Measurements from ENCODE around the gene ATP6V0A4.

Gene ATP6V0A4

GRCh38 chr7:138662076-138662990, 135.7 kb downstream of the ATP6V0A4 start:
- no peak for DNase-seq (ENCODE audit: low read depth)

- no peak for DNase-seq (ENCODE audit: low read depth)
Measured at GRCh38 chr7:138661069-138661635, 136.8 kb downstream of the ATP6V0A4 start.

- no peak for DNase-seq (ENCODE audit: low read depth)
Measured at GRCh38 chr7:138658889-138659288, 139.1 kb downstream of the ATP6V0A4 start.

- no peak for DNase-seq (ENCODE audit: low read depth)
Measured at GRCh38 chr7:138657854-138658386, 140.1 kb downstream of the ATP6V0A4 start.

- no peak for DNase-seq (ENCODE audit: low read depth)
Measured at GRCh38 chr7:138656952-138657351, 141.0 kb downstream of the ATP6V0A4 start.

All from activated T-helper 9 cell treated with anti-CD3 and anti-CD28 coated beads, Interleukin-2, amount 50 U/mL, for 16 hours (primary cell).